GM12878 (cell line): ENCODE data around the gene SLC26A1. TPM values are rescaled to one million over a fixed set of nuclear protein-coding genes. Genes with fewer than 3 reads are reported as not detected.

Experiments used
- ATAC-seq: fragments of 200-7000 bp; cut with Tn5 transposase; 3 replicates; pipeline ENCODE4 v1.9.1; 2020; ENCODE audit warnings: mild to moderate bottlenecking, moderate library complexity
- BruUV-seq: library from RNA; stranded (reverse); fragments of 400-500 nt; replicated peaks from 2 replicates; lab custom pipeline; 2021; lab: Mats Ljungman, UMichigan
- CTCF ChIA-PET: fragments of 300-600 bp; sonication (Branson Sonifier 250); formaldehyde crosslinking; extraction: SDS; loops from one replicate; lab custom pipeline; 2021; ENCODE audit warnings: inconsistent platforms; lab: Yijun Ruan, JAX
- POLR2A ChIA-PET: fragments of 350-600 bp; formaldehyde crosslinking; extraction: SDS; loops from one replicate; lab custom pipeline; 2021; ENCODE audit warnings: inconsistent platforms; lab: Charles Lee
- RAD21 ChIA-PET: fragments of 300-600 bp; sonication (Branson Sonifier 250); formaldehyde crosslinking; loops from one replicate; lab custom pipeline; 2023; ENCODE audit warnings: antibody characterized with exemption; ENCODE audit not compliant: unreplicated experiment; lab: Charles Lee
- SMC1A ChIA-PET: fragments of 300-600 bp; sonication (Branson Sonifier 250); formaldehyde crosslinking; loops from one replicate; lab custom pipeline; 2023; ENCODE audit not compliant: unreplicated experiment, uncharacterized antibody; lab: Charles Lee
- DNase-seq: peaks from one replicate; pipeline ENCODE4 v3.0.0-alpha.2; 2011; ENCODE audit warnings: low read depth, low spot score
- FAIRE-seq: peaks from 3 replicates; lab custom pipeline; 2011; peaks lifted over from hg19 to GRCh38; lab: Jason Lieb, UNC
- H2AFZ ChIP-seq: 2 replicates; pipeline ENCODE4 v1.6.0; 2011; ENCODE audit warnings: low read depth, low read length, control low read depth; ENCODE audit not compliant: control insufficient read depth
- H3K27ac ChIP-seq: 2 replicates; pipeline ENCODE4 v1.5.1; 2011; ENCODE audit warnings: control low read depth; ENCODE audit not compliant: control insufficient read depth, insufficient read depth
- H3K27me3 ChIP-seq, 2 experiments: replicated peaks in 1 of 2; 2 replicates each; pipeline versions ENCODE4 v1.6.0 to v1.6.1; 2011; ENCODE audit warnings: low read length in 1 of 2; ENCODE audit not compliant: control insufficient read depth in 2 of 2, insufficient read depth in 2 of 2
- H3K36me3 ChIP-seq, 2 experiments: 2 replicates each; pipeline ENCODE4 v1.5.1; 2011; ENCODE audit warnings: low read length in 1 of 2; ENCODE audit not compliant: control insufficient read depth in 2 of 2, insufficient read depth in 2 of 2
- H3K4me1 ChIP-seq: 2 replicates; pipeline ENCODE4 v1.6.1; 2011; ENCODE audit warnings: mild to moderate bottlenecking, low read length, moderate library complexity, mixed read lengths; ENCODE audit not compliant: control insufficient read depth, insufficient read depth
- H3K4me2 ChIP-seq: 2 replicates; pipeline ENCODE4 v1.6.0; 2011; ENCODE audit warnings: control low read depth; ENCODE audit not compliant: control insufficient read depth, insufficient read depth
- H3K4me3 ChIP-seq: fragments of 200-600 bp; sonication (generic); 2 replicates; pipeline ENCODE4 v1.5.1; 2016
- H3K79me2 ChIP-seq: 2 replicates; pipeline ENCODE4 v1.6.0; 2011; ENCODE audit warnings: low read length; ENCODE audit not compliant: control insufficient read depth, insufficient read depth
- H3K9ac ChIP-seq: 2 replicates; pipeline ENCODE4 v1.8.0; 2011; ENCODE audit warnings: low read length, control low read depth, mixed read lengths; ENCODE audit not compliant: control insufficient read depth, insufficient read depth
- H3K9me3 ChIP-seq: replicated peaks from 3 replicates; pipeline ENCODE4 v1.5.1; 2011; ENCODE audit warnings: mild to moderate bottlenecking, low read length; ENCODE audit not compliant: control insufficient read depth, insufficient read depth
- H4K20me1 ChIP-seq: 2 replicates; pipeline ENCODE4 v1.6.0; 2011; ENCODE audit not compliant: control insufficient read depth, insufficient read depth
- CHD1 ChIP-seq: IDR thresholded peaks from 2 replicates; pipeline ENCODE4 v1.6.1; 2012; ENCODE audit warnings: low read depth, low read length, improper control_type of control experiment
- FOS ChIP-seq: IDR thresholded peaks from 3 replicates; pipeline ENCODE4 v1.6.1; 2011; ENCODE audit warnings: borderline replicate concordance; ENCODE audit not compliant: insufficient read length; ENCODE audit errors: extremely low read depth
- IKZF1 ChIP-seq: fragments of 450-650 bp; conservative IDR thresholded peaks from 2 replicates; pipeline ENCODE4 v1.6.1; 2017; ENCODE audit warnings: antibody characterized with exemption, mild to moderate bottlenecking
- RBBP5 ChIP-seq: fragments of 200-600 bp; sonication (generic); conservative IDR thresholded peaks from 2 replicates; pipeline ENCODE4 v1.6.1; 2016
- SPI1 ChIP-seq: IDR thresholded peaks from 2 replicates; pipeline ENCODE4 v1.6.1; 2011; ENCODE audit warnings: low read depth, mild to moderate bottlenecking, low read length, moderate library complexity, borderline replicate concordance; ENCODE audit not compliant: insufficient read depth
- TCF3 ChIP-seq: IDR thresholded peaks from 2 replicates; pipeline ENCODE4 v1.6.1; 2012; ENCODE audit warnings: low read depth, mild to moderate bottlenecking, low read length, borderline replicate concordance; ENCODE audit not compliant: insufficient read depth
- WGBS: methylation state at CpG from one replicate; pipeline ENCODE4 v1.1.6; 2016; ENCODE audit warnings: low lambda C conversion rate; ENCODE audit not compliant: insufficient replicate concordance, insufficient coverage; ENCODE audit errors: missing lambda C conversion rate; 5-methylcytosine and 5-hydroxymethylcytosine counted together
- in situ Hi-C: fragments of 300-500 bp; cut with MboI; formaldehyde crosslinking; loops from 9 replicates; pipeline ENCODE4 v1.14.3; 2018; ENCODE audit warnings: mixed read lengths
- intact Hi-C: fragments of 100-400 bp; cut with micrococcal nuclease; formaldehyde crosslinking; loops from one replicate; pipeline ENCODE4 v1.14.2; 2022; ENCODE audit not compliant: unreplicated experiment
- polyA plus RNA-seq, 11 experiments: library from polyadenylated mRNA; depleted of rRNA in 4 of 11; unstranded in 6 of 11; stranded (reverse) in 5 of 11; fragments of >200 nt; fragmentation: Nextera tagmentation in 4 of 11; fragmentation: Illumina TruSeq in 1 of 11; extraction: Ambion mirVana in 4 of 11; extraction: Trizol in 1 of 11; gene quantifications; 1 replicate in 1 of 11; 2 replicates in 10 of 11; pipeline versions ENCODE4 v1.2.1 to v1.2.3, GENCODE V29; 2011 to 2016; ENCODE audit warnings: inconsistent platforms in 2 of 11, missing spikeins in 2 of 11, low read depth in 1 of 11
- total RNA-seq, 4 experiments: library from RNA; depleted of rRNA in 3 of 4; stranded (reverse); fragments of >200 nt in 3 of 4; fragmentation: Illumina TruSeq in 1 of 4; extraction: Trizol in 1 of 4; gene quantifications; 2 replicates each; pipeline versions ENCODE4 v1.2.1 to v1.2.3, GENCODE V29; 2013 to 2021
- TF ChIP-seq, protein P1 (sequence below): fragments of 450-650 bp; IDR thresholded peaks from 2 replicates; pipeline ENCODE4 v1.6.1; 2018; ENCODE audit warnings: mild to moderate bottlenecking, low read depth, moderate library complexity; ENCODE audit not compliant: partially characterized antibody

The SLC26A1 gene
- total and polyA plus RNA-seq, 10 of the 15 experiments (the other 5 are each of a cell fraction or from before 2014, with no cell fraction given): 0.05 to 0.96 (median 0.28) TPM; not detected in 5

DNA sequence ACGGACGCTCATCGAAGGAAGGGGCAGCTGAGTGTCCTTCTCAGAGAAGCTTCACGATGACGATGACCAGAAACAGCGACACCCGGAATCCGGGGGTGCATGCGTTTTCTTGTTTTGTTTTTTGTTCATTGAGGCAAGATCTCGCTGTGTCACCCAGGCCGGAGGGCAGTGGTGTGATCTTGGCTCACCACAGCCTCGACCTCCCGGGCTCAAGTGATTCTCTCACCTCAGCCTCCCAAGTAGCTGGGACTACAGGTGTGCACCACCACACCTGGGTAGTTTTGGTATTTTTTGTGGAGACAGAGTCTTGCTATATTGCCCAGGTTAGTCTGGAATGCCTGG is 39.7 kb downstream of the SLC26A1 start (continued):
- no peak for TF ChIP-seq SPI1

DNA sequence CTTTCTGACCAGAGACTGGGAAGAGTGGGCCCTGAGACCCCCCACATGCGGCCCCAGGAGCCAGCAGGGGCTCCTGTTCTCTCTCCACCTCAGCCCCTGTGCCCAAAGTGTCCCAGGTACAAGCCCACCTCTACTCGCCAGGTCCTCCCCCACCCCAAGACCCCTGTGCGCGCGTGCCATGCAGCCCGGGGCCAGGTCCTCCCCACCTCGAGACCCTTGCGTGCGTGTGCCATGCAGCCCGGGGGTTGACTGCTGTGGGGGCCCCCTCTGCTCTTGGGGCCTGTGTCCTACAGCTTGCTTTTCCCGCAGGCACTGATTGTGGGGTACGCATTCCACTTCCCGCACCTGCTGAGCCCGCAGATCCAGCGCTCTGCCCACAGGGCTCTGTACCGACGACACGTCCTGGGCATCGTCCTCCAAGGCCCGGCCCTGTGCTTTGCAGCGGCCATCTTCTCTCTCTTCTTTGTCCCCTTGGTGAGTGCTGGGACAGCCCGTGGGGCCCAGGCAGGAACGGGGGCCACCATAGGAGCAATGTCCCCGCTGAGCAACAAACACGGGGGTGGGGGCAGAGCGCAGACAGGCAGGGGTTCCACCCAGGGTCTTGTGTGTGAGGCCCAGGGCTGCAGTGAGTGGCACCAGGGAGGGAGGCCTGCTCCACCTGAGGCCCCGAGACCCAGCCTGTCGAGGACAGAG is 40.2 kb downstream of the SLC26A1 start:
- BruUV-seq: no TSS peak
- Histone ChIP-seq H3K9ac (no peak overlapping the region), H3K27me3 (no peaks in the 10 kb centered on the region), H3K4me1 (no peaks in the 10 kb centered on the region), H3K4me2 (no peak overlapping the region), H3K79me2 (no peaks in the 10 kb centered on the region), H3K27ac (no peak overlapping the region), H3K36me3 (no peaks in the 10 kb centered on the region; a peak in 1 of 4 replicates), H2AFZ (no peak overlapping the region), H3K9me3 (no peaks in the 10 kb centered on the region), H3K4me3 (no peak overlapping the region), H4K20me1 (no peaks in the 10 kb centered on the region)
- ChIA-PET SMC1A (no interaction called here), CTCF (no interaction called here), RAD21 (no interaction called here), POLR2A (no interaction called here)
- intact Hi-C loops (no loop called here), in situ Hi-C loops (no loop called here)
- 89% methylated on average over 28 of the region's 28 CpGs for WGBS
- DNase-seq (no peak), FAIRE-seq (no peak), ATAC-seq (no peak)
- TF ChIP-seq TCF3: no peak
- no peak for TF ChIP-seq IKZF1
- TF ChIP-seq CHD1: no peak
- TF ChIP-seq RBBP5: no peak
- TF ChIP-seq, protein P1, sequence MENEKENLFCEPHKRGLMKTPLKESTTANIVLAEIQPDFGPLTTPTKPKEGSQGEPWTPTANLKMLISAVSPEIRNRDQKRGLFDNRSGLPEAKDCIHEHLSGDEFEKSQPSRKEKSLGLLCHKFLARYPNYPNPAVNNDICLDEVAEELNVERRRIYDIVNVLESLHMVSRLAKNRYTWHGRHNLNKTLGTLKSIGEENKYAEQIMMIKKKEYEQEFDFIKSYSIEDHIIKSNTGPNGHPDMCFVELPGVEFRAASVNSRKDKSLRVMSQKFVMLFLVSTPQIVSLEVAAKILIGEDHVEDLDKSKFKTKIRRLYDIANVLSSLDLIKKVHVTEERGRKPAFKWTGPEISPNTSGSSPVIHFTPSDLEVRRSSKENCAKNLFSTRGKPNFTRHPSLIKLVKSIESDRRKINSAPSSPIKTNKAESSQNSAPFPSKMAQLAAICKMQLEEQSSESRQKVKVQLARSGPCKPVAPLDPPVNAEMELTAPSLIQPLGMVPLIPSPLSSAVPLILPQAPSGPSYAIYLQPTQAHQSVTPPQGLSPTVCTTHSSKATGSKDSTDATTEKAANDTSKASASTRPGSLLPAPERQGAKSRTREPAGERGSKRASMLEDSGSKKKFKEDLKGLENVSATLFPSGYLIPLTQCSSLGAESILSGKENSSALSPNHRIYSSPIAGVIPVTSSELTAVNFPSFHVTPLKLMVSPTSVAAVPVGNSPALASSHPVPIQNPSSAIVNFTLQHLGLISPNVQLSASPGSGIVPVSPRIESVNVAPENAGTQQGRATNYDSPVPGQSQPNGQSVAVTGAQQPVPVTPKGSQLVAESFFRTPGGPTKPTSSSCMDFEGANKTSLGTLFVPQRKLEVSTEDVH: no peak
- no peak for TF ChIP-seq FOS
